GM06990 (cell line): ENCODE measurements around the gene TBC1D22A.

Source experiments
- DNase-seq: peaks from one replicate; pipeline ENCODE4 v3.0.0-alpha.2; 2011; ENCODE audit not compliant: insufficient read length; ENCODE audit errors: extremely low read depth
- H3K27me3 ChIP-seq: replicated peaks from 2 replicates; pipeline ENCODE4 v1.6.0; 2011; ENCODE audit warnings: low read length; ENCODE audit not compliant: control insufficient read depth, insufficient read depth
- H3K36me3 ChIP-seq: 2 replicates; pipeline ENCODE4 v1.5.1; 2011; ENCODE audit warnings: low read length; ENCODE audit not compliant: control insufficient read depth, insufficient read depth
- H3K4me3 ChIP-seq: replicated peaks from 2 replicates; pipeline ENCODE4 v1.5.1; 2011; ENCODE audit warnings: low read depth, mild to moderate bottlenecking, control low read depth, low read length
- CTCF ChIP-seq: IDR thresholded peaks from 2 replicates; pipeline ENCODE4 v1.5.1; 2011; ENCODE audit warnings: low read length, control low read depth, mild to moderate bottlenecking, inconsistent platforms; ENCODE audit not compliant: insufficient read depth, poor library complexity, severe bottlenecking

The TBC1D22A gene

GRCh38 chr22:47009304-47010101 is 247.1 kb downstream of the TBC1D22A start:
- Histone ChIP-seq H3K4me3 (no peak overlapping the region), H3K36me3 (peaks cover 17% of the 10 kb centered on the region), H3K27me3 (no peaks in the 10 kb centered on the region)
- DNase-seq, result no peak
- TF ChIP-seq CTCF, result no peak

- DNase-seq, result no peak
- no peak overlapping the region for H3K4me3 ChIP-seq
- H3K36me3 ChIP-seq, result peaks cover 17% of the 10 kb centered on the region
- H3K27me3 ChIP-seq, result no peaks in the 10 kb centered on the region
- TF ChIP-seq CTCF, result no peak
These were observed 247.8 kb downstream of the TBC1D22A start for GRCh38 chr22:47010211-47010610.

- no peak for TF ChIP-seq CTCF
- DNase-seq, result no peak
These were observed 248.8 kb downstream of the TBC1D22A start for GRCh38 chr22:47011131-47011858.

GRCh38 chr22:47011859-47012258 is 249.4 kb downstream of the TBC1D22A start:
- no peak for DNase-seq
- TF ChIP-seq CTCF, result no peak
- Histone ChIP-seq H3K27me3 (no peaks in the 10 kb centered on the region), H3K4me3 (no peak overlapping the region), H3K36me3 (peaks cover 17% of the 10 kb centered on the region)

More at GRCh38 chr22:47011131-47011858, 248.8 kb downstream of the TBC1D22A start:
- Histone ChIP-seq H3K36me3 (peaks cover 16% of the 10 kb centered on the region), H3K4me3 (no peak overlapping the region), H3K27me3 (no peaks in the 10 kb centered on the region)

GRCh38 chr22:47012589-47013370 is 250.3 kb downstream of the TBC1D22A start:
- no peak for TF ChIP-seq CTCF
- Histone ChIP-seq H3K4me3 (no peak overlapping the region), H3K36me3 (peaks cover 17% of the 10 kb centered on the region), H3K27me3 (no peaks in the 10 kb centered on the region)
- DNase-seq, result no peak
